ENCODE results near the gene TSPAN14.

DNA sequence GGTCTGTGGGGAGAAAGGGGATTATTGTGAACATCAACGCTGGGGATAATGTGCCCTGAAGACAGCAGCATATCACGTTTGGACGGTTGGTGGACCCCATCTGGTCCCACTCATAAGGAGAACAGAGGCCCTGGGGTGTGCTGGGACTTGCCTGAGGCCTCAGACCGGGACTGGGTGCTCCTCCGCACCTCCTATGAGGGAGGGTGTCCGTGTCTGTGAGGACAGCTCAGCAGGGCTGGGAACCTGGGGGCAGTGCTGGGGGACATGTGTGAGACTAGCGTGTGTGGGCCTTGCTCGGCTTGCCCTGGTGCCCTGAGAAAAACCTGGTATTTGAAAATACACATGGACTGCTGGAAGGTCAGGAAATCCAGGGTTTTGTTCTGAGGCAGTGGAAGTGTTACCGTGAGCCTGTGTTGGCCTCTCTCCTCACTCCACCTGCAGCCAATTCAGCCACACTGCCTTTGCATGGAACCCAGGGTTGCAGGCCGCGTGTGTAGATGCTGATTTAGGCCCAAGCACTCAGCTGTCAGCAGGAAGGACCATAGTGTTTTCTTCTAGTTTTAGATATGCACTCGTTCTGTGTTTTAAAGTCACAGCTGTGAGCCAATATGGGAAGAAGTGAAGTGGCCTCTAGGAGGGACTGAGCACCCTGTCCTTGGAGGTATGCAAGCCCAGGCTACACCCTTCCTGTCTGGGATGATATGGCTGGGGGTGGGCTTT, 70.2 kb downstream of the TSPAN14 start:
- no peak for TF ChIP-seq POLR2A (IDR thresholded peaks at IDR 0.05; ENCODE audit: extremely low read depth, insufficient read length)
- TF ChIP-seq, protein P1, sequence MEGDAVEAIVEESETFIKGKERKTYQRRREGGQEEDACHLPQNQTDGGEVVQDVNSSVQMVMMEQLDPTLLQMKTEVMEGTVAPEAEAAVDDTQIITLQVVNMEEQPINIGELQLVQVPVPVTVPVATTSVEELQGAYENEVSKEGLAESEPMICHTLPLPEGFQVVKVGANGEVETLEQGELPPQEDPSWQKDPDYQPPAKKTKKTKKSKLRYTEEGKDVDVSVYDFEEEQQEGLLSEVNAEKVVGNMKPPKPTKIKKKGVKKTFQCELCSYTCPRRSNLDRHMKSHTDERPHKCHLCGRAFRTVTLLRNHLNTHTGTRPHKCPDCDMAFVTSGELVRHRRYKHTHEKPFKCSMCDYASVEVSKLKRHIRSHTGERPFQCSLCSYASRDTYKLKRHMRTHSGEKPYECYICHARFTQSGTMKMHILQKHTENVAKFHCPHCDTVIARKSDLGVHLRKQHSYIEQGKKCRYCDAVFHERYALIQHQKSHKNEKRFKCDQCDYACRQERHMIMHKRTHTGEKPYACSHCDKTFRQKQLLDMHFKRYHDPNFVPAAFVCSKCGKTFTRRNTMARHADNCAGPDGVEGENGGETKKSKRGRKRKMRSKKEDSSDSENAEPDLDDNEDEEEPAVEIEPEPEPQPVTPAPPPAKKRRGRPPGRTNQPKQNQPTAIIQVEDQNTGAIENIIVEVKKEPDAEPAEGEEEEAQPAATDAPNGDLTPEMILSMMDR (IDR thresholded peaks at IDR 0.05; ENCODE audit: low read depth, low read length) = no peak
- TF ChIP-seq, protein P2, sequence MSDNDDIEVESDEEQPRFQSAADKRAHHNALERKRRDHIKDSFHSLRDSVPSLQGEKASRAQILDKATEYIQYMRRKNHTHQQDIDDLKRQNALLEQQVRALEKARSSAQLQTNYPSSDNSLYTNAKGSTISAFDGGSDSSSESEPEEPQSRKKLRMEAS (IDR thresholded peaks at IDR 0.05; ENCODE audit: low read depth, low read length) = no peak

Measured in NB4 (cell line).